Measurements from ENCODE around the gene C1QA.
A peak's percentile ranks its signal among the peaks of the same experiment; 100 is the strongest.

Gene C1QA

GRCh38 chr1:22636353-22636752 is at the start of gene C1QA:
C1QA (plus strand) TSS chr1:22636628; CDS start chr1:22637617, 989 bp downstream.
- no peak for DNase-seq (ENCODE audit: low spot score)

- no peak for DNase-seq (ENCODE audit: low spot score)
These were observed 49.2 kb upstream of the C1QA start for GRCh38 chr1:22587247-22587646.

GRCh38 chr1:22588899-22589422 is 47.5 kb upstream of the C1QA start:
- DNase-seq (ENCODE audit: low spot score) = no peak

- no peak for DNase-seq (ENCODE audit: low spot score)
These were observed 44.9 kb upstream of the C1QA start for GRCh38 chr1:22591576-22591975.

- no peak for DNase-seq (ENCODE audit: low spot score)
These were observed 44.4 kb upstream of the C1QA start for GRCh38 chr1:22592051-22592450.

- DNase-seq (ENCODE audit: low spot score) = no peak
These were observed 43.3 kb upstream of the C1QA start for GRCh38 chr1:22592919-22593790.

- no peak for DNase-seq (ENCODE audit: low spot score)
These were observed 42.0 kb upstream of the C1QA start for GRCh38 chr1:22594396-22594795.

- DNase-seq (ENCODE audit: low spot score) = no peak
These were observed 41.3 kb upstream of the C1QA start for GRCh38 chr1:22595108-22595507.

GRCh38 chr1:22597301-22597965 is 39.0 kb upstream of the C1QA start:
- no peak for DNase-seq (ENCODE audit: low spot score)

- no peak for DNase-seq (ENCODE audit: low spot score)
These were observed 38.4 kb upstream of the C1QA start for GRCh38 chr1:22597996-22598395.

- DNase-seq (ENCODE audit: low spot score) = no peak
These were observed 37.7 kb upstream of the C1QA start for GRCh38 chr1:22598736-22599135.

GRCh38 chr1:22600071-22600816 is 36.2 kb upstream of the C1QA start:
- DNase-seq (ENCODE audit: low spot score) = no peak

GRCh38 chr1:22600817-22601605 is 35.4 kb upstream of the C1QA start:
- DNase-seq (ENCODE audit: low spot score) = no peak

GRCh38 chr1:22601610-22602009 is 34.8 kb upstream of the C1QA start:
- no peak for DNase-seq (ENCODE audit: low spot score)

GRCh38 chr1:22602060-22602740 is 34.2 kb upstream of the C1QA start:
- no peak for DNase-seq (ENCODE audit: low spot score)

- DNase-seq (ENCODE audit: low spot score) = no peak
These were observed 30.3 kb upstream of the C1QA start for GRCh38 chr1:22606161-22606560.

- no peak for DNase-seq (ENCODE audit: low spot score)
These were observed 29.3 kb upstream of the C1QA start for GRCh38 chr1:22607154-22607553.

- DNase-seq (ENCODE audit: low spot score) = no peak
These were observed 28.1 kb upstream of the C1QA start for GRCh38 chr1:22608361-22608760.

- DNase-seq (ENCODE audit: low spot score) = no peak
These were observed 27.1 kb upstream of the C1QA start for GRCh38 chr1:22609291-22609690.

- peak; percentile 17 for DNase-seq (ENCODE audit: low spot score)
These were observed 24.9 kb upstream of the C1QA start for GRCh38 chr1:22611530-22611947.
